CD4-positive, alpha-beta T cell (primary cell): ENCODE measurements around the gene CETN2. TPM values are rescaled to one million over a fixed set of nuclear protein-coding genes. Genes with fewer than 3 reads are reported as not detected.

ENCODE experiments used
- ATAC-seq: fragments of 200-7000 bp; cut with Tn5 transposase; one replicate; pipeline ENCODE4 v1.10.0; 2022; ENCODE audit warnings: mild to moderate bottlenecking; ENCODE audit not compliant: poor library complexity
- CTCF ChIA-PET: fragments of 350-600 bp; sonication (Branson Sonifier 250); formaldehyde crosslinking; loops from one replicate; lab custom pipeline; 2021; ENCODE audit warnings: antibody characterized with exemption, inconsistent platforms; lab: Charles Lee
- POLR2A ChIA-PET: fragments of 350-600 bp; sonication (Branson Sonifier 250); formaldehyde crosslinking; loops from one replicate; lab custom pipeline; 2021; ENCODE audit warnings: antibody characterized with exemption, inconsistent platforms; lab: Charles Lee
- DNase-seq, 14 experiments: peaks; one replicate each; pipeline ENCODE4 v3.0.0-alpha.2; 2013 to 2020; ENCODE audit warnings: mixed read lengths in 2 of 14
- H3K27ac ChIP-seq, 2 donors: one replicate each; pipeline versions ENCODE4 v1.5.1 to v1.7.0; 2013; ENCODE audit warnings: low read length in 2 of 2, low read depth in 1 of 2, mild to moderate bottlenecking in 1 of 2
- H3K27me3 ChIP-seq, 2 experiments: 1 replicate in 1 of 2; 2 replicates in 1 of 2; pipeline versions ENCODE4 v1.6.1 to v1.7.0; 2013; ENCODE audit warnings: low read length in 2 of 2, control low read depth in 1 of 2, mild to moderate bottlenecking in 1 of 2, moderate library complexity in 1 of 2; ENCODE audit not compliant: insufficient read depth in 2 of 2, control insufficient read depth in 1 of 2
- H3K36me3 ChIP-seq: one replicate; pipeline ENCODE4 v1.6.1; 2013; ENCODE audit warnings: low read length, control low read depth; ENCODE audit not compliant: insufficient read depth
- H3K4me1 ChIP-seq: one replicate; pipeline ENCODE4 v1.6.1; 2013; ENCODE audit warnings: low read length, control low read depth; ENCODE audit not compliant: insufficient read depth
- H3K4me3 ChIP-seq: one replicate; pipeline ENCODE4 v1.5.1; 2013; ENCODE audit warnings: mild to moderate bottlenecking, low read length, moderate library complexity
- H3K9me3 ChIP-seq, 2 experiments: 1 replicate in 1 of 2; 2 replicates in 1 of 2; pipeline versions ENCODE4 v1.6.1 to v1.7.0; 2013; ENCODE audit warnings: low read length in 2 of 2, mild to moderate bottlenecking in 2 of 2, control low read depth in 1 of 2, moderate library complexity in 1 of 2; ENCODE audit not compliant: control insufficient read depth in 1 of 2, insufficient read depth in 1 of 2
- H3K27ac Mint-ChIP-seq: one replicate; pipeline ENCODE4 v1.8.0; 2020; ENCODE audit warnings: mixed read lengths
- H3K27me3 Mint-ChIP-seq: one replicate; pipeline ENCODE4 v1.8.0; 2021; ENCODE audit warnings: mixed read lengths
- H3K36me3 Mint-ChIP-seq: one replicate; pipeline ENCODE4 v1.8.0; 2021; ENCODE audit warnings: low read depth, mixed read lengths
- H3K4me1 Mint-ChIP-seq: one replicate; pipeline ENCODE4 v1.8.0; 2021; ENCODE audit warnings: low read depth, mixed read lengths
- H3K4me3 Mint-ChIP-seq: one replicate; pipeline ENCODE4 v1.8.0; 2020; ENCODE audit warnings: mild to moderate bottlenecking, mixed read lengths
- H3K9me3 Mint-ChIP-seq: one replicate; pipeline ENCODE4 v1.8.0; 2020; ENCODE audit warnings: mixed read lengths
- CTCF ChIP-seq: fragments of 200-600 bp; IDR thresholded peaks from one replicate; pipeline ENCODE4 v1.8.0; 2022; ENCODE audit warnings: antibody characterized with exemption, mild to moderate bottlenecking
- intact Hi-C, 2 experiments: fragments of 100-400 bp; cut with DNase I in 1 of 2; cut with micrococcal nuclease in 1 of 2; formaldehyde crosslinking; loops; one replicate each; pipeline versions ENCODE4 v1.15.1 to v1.9.0; 2023 to 2025; cut with DNase I, micrococcal nuclease
- total RNA-seq, 174 experiments: library from RNA in 2 of 174; stranded (reverse) in 2 of 174; gene quantifications; one replicate each; pipeline ENCODE4 v1.2.3 and lab custom pipeline; 2021 to 2026

CETN2 gene
- total RNA-seq, 2 experiments from 2014 or later: 4.0 to 5.1 TPM

GRCh38 chrX:152831391-152831790 lies 834 bp upstream of the CETN2 start:
- DNase-seq: no peak
- Mint-ChIP-seq H3K27ac (peak overlapping the region; percentile 89), H3K9me3 (no peaks in the 10 kb centered on the region), H3K27me3 (no peaks in the 10 kb centered on the region), H3K4me1 (peaks cover 36% of the 10 kb centered on the region), H3K36me3 (peaks cover 16% of the 10 kb centered on the region), H3K4me3 (peak overlapping the region; percentile 94)
- TF ChIP-seq CTCF: no peak
- Histone ChIP-seq H3K27me3 (no peaks in the 10 kb centered on the region), H3K36me3 (peaks cover 6% of the 10 kb centered on the region), H3K4me1 (peaks cover 22% of the 10 kb centered on the region), H3K4me3 (peak overlapping the region; percentile 78), H3K9me3 (no peaks in the 10 kb centered on the region), H3K27ac (peak overlapping the region in 1 of 2 donors; percentile 53)
- intact Hi-C loops: loop anchor here in 1 of 2 experiments (5.0 kb wide), 3 partner anchors 506 to 1434 kb away; partner anchors contain the start of genes CCNQ and VMA21
- ChIA-PET CTCF (no interaction called here), POLR2A (interaction anchor here (0.8 kb wide), 1 partner anchor 1436 kb away, joined by 4 read pairs; no protein-coding TSS in a partner anchor)
- no peak for ATAC-seq

GRCh38 chrX:152824841-152825374 lies 5.6 kb downstream of the CETN2 start:
- Mint-ChIP-seq H3K27ac (no peak overlapping the region), H3K36me3 (no peaks in the 10 kb centered on the region), H3K4me3 (no peak overlapping the region), H3K27me3 (peaks cover 4% of the 10 kb centered on the region), H3K4me1 (peaks cover under 1% of the 10 kb centered on the region), H3K9me3 (no peaks in the 10 kb centered on the region)
- ATAC-seq: no peak
- Histone ChIP-seq H3K27ac (no peak overlapping the region), H3K4me1 (peaks cover 1% of the 10 kb centered on the region), H3K27me3 (peaks cover 0 to 10% of the 10 kb centered on the region in 2 experiments), H3K4me3 (no peak overlapping the region), H3K9me3 (no peaks in the 10 kb centered on the region), H3K36me3 (peaks cover 6% of the 10 kb centered on the region)
- no peak for DNase-seq
- intact Hi-C loops: no loop called here
- ChIA-PET CTCF (no interaction called here), POLR2A (no interaction called here)
- TF ChIP-seq CTCF: no peak

GRCh38 chrX:152823657-152824056 lies 6.9 kb downstream of the CETN2 start:
- TF ChIP-seq CTCF: no peak
- no peaks in the 10 kb centered on the region for H3K4me1 ChIP-seq
- H3K4me1 Mint-ChIP-seq: no peaks in the 10 kb centered on the region
- H3K4me3 Mint-ChIP-seq: no peak overlapping the region
- no peaks in the 10 kb centered on the region for H3K36me3 Mint-ChIP-seq
- no peak for ATAC-seq
- no peak overlapping the region for H3K27ac Mint-ChIP-seq
- no peak for DNase-seq
- no peak overlapping the region for H3K27ac ChIP-seq
- H3K4me3 ChIP-seq: no peak overlapping the region
- POLR2A ChIA-PET: no interaction called here
- CTCF ChIA-PET: no interaction called here
- H3K9me3 Mint-ChIP-seq: no peaks in the 10 kb centered on the region
- peaks cover 6% of the 10 kb centered on the region for H3K36me3 ChIP-seq
- H3K27me3 ChIP-seq: peaks cover 0 to 10% of the 10 kb centered on the region in 2 experiments
- H3K9me3 ChIP-seq: no peaks in the 10 kb centered on the region
- peaks cover 4% of the 10 kb centered on the region for H3K27me3 Mint-ChIP-seq
- intact Hi-C loops: no loop called here
